Fibroblast of mammary gland (primary cell): Measurements from ENCODE around the gene PRPF38A.
A peak's percentile ranks its signal among the peaks of the same experiment; 100 is the strongest.

Experiments used
- DNase-seq: peaks from one replicate; pipeline ENCODE4 v3.0.0-alpha.2; 2010; ENCODE audit warnings: low read depth
- H3K4me3 ChIP-seq: 2 replicates; pipeline ENCODE4 v1.5.1; 2011; ENCODE audit warnings: low read depth, mild to moderate bottlenecking, low read length, moderate library complexity; ENCODE audit not compliant: control insufficient read depth
- CTCF ChIP-seq: conservative IDR thresholded peaks from 2 replicates; pipeline ENCODE4 v1.5.1; 2011; ENCODE audit warnings: low read depth, low read length, inconsistent platforms; ENCODE audit not compliant: control insufficient read depth, insufficient read depth

PRPF38A gene

DNA sequence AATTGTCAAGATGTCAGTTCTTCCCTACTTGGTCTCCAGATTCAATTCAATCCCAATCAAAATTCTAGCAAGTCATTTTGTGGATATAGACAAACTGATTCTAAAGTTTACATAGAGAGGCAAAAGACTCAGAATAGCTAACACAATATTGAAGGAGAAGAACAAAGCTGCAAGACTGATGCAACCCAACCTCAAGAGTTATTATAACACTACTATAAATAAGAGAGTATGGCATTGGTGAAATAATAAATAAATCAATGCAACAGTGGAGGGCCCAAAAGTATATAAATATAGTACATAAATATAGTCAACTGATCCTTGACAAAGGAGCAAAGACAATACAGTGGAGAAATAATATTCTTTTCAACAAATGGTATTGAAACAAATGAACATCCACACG is 49.7 kb downstream of the PRPF38A start:
- no peak for TF ChIP-seq CTCF
- no peak overlapping the region for H3K4me3 ChIP-seq
- no peak for DNase-seq

DNA sequence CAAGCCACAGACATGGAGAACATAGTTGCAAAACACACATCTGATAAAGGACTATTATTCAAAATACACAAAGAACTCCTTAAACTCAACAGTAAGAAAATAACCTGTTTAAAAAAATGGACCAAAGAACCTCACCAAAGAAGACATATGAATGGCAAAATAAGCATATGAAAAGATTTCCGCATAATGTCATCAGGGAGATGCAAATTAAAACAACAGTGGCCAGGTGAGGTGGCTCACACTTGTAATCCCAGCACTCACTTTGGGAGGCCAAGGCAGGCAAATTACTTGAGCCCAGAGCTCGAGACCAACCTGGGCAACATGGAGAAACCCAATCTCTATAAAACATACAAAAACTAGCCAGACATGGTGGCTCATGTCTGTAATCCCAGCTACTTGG is 50.4 kb downstream of the PRPF38A start:
- H3K4me3 ChIP-seq: no peak overlapping the region
- TF ChIP-seq CTCF: no peak
- DNase-seq: no peak

DNA sequence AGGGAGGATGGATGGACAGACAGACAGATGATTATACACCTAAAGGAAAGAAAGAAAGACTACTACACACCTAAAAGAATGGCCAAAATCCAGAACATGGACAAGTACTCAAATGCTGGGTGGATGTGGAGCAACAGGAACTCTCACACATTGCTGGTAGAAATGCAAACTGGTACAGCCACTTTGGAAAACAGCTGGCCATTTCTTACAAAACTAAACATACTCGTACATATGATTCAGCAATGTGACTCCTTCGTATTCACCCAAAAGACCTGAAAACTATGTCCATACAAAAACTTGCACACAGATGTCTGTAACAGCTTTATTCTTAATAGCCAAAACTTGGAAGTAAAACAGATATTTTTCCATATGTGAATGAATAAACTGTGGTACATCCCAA is 51.3 kb downstream of the PRPF38A start:
- TF ChIP-seq CTCF: no peak
- H3K4me3 ChIP-seq: no peak overlapping the region
- peak; percentile 7 for DNase-seq

- no peak for DNase-seq
- TF ChIP-seq CTCF: no peak
- H3K4me3 ChIP-seq: no peak overlapping the region
These were observed 56.3 kb downstream of the PRPF38A start for GRCh38 chr1:52460694-52461093.

- no peak for TF ChIP-seq CTCF
- no peak for DNase-seq
- H3K4me3 ChIP-seq: no peak overlapping the region
These were observed 57.4 kb downstream of the PRPF38A start for GRCh38 chr1:52461821-52462220.

DNA sequence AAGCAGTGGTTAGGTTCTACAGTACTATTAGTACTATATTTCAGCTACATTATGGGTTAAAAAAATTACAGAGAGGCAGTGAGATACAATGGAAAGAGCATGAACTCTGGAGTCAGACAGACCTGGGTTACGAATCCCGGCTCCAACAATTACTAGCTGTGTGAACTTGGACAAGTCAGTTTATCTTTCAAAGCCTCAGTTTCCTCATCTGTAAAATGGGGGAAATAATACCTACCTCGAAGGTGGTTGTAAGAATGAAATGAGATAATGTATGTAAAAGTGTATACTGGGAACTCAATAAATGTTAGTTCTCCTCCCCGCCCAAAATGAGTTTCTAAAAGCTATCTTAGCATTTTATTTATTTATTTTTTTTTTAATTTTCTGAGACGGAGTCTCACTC is 59.5 kb downstream of the PRPF38A start:
- DNase-seq: no peak
- no peak for TF ChIP-seq CTCF
- H3K4me3 ChIP-seq: no peak overlapping the region

DNA sequence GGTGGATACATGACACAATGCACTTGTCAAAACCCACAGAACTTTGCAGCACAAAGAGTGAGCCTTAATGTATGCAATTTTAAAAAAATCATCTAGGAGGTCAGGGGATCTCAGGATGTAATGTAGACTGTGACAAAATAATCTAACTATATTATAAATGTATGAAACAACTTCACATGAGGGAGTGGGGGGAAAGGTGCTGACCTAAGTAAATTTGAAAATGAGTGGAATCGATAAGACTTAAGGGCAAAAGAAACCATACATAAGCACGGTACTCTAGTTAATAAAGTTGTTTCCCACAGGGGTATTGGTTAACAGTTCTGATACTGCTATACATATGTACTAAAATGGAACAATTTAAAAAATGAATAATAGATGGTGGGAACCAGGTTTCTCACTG is 64.7 kb downstream of the PRPF38A start:
- no peak overlapping the region for H3K4me3 ChIP-seq
- DNase-seq: no peak
- no peak for TF ChIP-seq CTCF
